Mesendoderm (in vitro differentiated cells): ENCODE data around the gene TEAD3.
"Not testable (repeated sequence)": the region's sequence is repeated elsewhere in the genome, so short reads cannot be mapped to it uniquely, and the experiment has no call there.

Source experiments
- DNase-seq: peaks from one replicate; pipeline ENCODE4 v3.0.0; 2013
- H2AK5ac ChIP-seq: 2 replicates; pipeline ENCODE4 v1.6.1; 2013; ENCODE audit warnings: low read length, inconsistent platforms
- H2BK120ac ChIP-seq: 2 replicates; pipeline ENCODE4 v1.6.1; 2013; ENCODE audit warnings: low read depth, mild to moderate bottlenecking, low read length, moderate library complexity, mixed read lengths
- H2BK15ac ChIP-seq: replicated peaks from 2 replicates; pipeline ENCODE4 v1.6.1; 2013; ENCODE audit warnings: low read depth, mild to moderate bottlenecking, moderate library complexity
- H2BK5ac ChIP-seq: 2 replicates; pipeline ENCODE4 v1.6.1; 2013; ENCODE audit warnings: low read length, inconsistent platforms
- H3K18ac ChIP-seq: 2 replicates; pipeline ENCODE4 v1.6.1; 2013; ENCODE audit warnings: mild to moderate bottlenecking, low read length, mixed read lengths
- H3K23ac ChIP-seq: one replicate; pipeline ENCODE4 v1.6.1; 2013; ENCODE audit warnings: low read length
- H3K27ac ChIP-seq: 2 replicates; pipeline ENCODE4 v1.5.1; 2013; ENCODE audit warnings: low read depth, mild to moderate bottlenecking, inconsistent platforms, low read length, moderate library complexity
- H3K27me3 ChIP-seq: 2 replicates; pipeline ENCODE4 v1.6.1; 2013; ENCODE audit warnings: low read length, control low read depth, mild to moderate bottlenecking, inconsistent platforms; ENCODE audit not compliant: insufficient read depth, poor library complexity
- H3K36me3 ChIP-seq: 2 replicates; pipeline ENCODE4 v1.6.1; 2013; ENCODE audit warnings: low read length, inconsistent platforms; ENCODE audit not compliant: control insufficient read depth, insufficient read depth
- H3K4ac ChIP-seq: one replicate; pipeline ENCODE4 v1.6.1; 2013; ENCODE audit warnings: low read depth, mild to moderate bottlenecking, low read length, moderate library complexity
- H3K4me1 ChIP-seq: 2 replicates; pipeline ENCODE4 v1.6.1; 2013; ENCODE audit warnings: low read depth, low read length, inconsistent platforms; ENCODE audit not compliant: control insufficient read depth
- H3K4me2 ChIP-seq: 2 replicates; pipeline ENCODE4 v1.6.1; 2013; ENCODE audit warnings: low read length
- H3K4me3 ChIP-seq: 2 replicates; pipeline ENCODE4 v1.5.1; 2013; ENCODE audit warnings: mild to moderate bottlenecking, low read length
- H3K56ac ChIP-seq: one replicate; pipeline ENCODE4 v1.6.1; 2013; ENCODE audit warnings: low read length
- H3K79me1 ChIP-seq: 2 replicates; pipeline ENCODE4 v1.6.1; 2013; ENCODE audit warnings: low read length, inconsistent platforms
- H3K79me2 ChIP-seq: 2 replicates; pipeline ENCODE4 v1.6.1; 2013; ENCODE audit warnings: mild to moderate bottlenecking, low read length; ENCODE audit not compliant: control insufficient read depth, insufficient read depth
- H3K9ac ChIP-seq: 2 replicates; pipeline ENCODE4 v1.6.1; 2013; ENCODE audit warnings: low read length, inconsistent platforms
- H4K5ac ChIP-seq: one replicate; pipeline ENCODE4 v1.6.1; 2013; ENCODE audit warnings: low read length
- H4K8ac ChIP-seq: one replicate; pipeline ENCODE4 v1.6.1; 2013; ENCODE audit warnings: low read depth, mild to moderate bottlenecking, control low read depth, low read length, moderate library complexity
- WGBS: extraction: QIAGEN DNeasy Blood & Tissue Kit; methylation state at CpG from one replicate; pipeline ENCODE4 v1.1.7; 2013; ENCODE audit warnings: low lambda C conversion rate, missing lambda C conversion rate; ENCODE audit not compliant: insufficient coverage; ENCODE audit errors: extremely low coverage; 5-methylcytosine and 5-hydroxymethylcytosine counted together

TEAD3 gene

DNA sequence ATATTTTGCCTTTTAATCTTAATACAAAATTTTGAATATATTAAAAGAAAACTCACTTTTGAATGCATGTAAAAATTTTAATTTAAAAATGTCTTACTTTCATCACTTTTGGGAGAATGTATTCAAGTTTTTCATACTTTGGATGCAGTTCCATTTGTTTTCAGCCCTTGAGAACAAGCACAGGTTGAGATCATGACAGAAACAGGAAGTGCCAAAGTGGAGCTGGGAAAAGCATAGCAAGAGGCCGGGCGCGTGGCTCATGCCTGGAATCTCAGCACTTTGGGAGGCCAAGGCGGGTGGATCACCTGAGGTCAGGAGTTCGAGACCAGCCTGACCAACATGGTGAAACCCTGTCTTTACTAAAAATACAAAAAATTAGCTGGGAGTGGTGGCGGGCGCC is 21.1 kb upstream of the TEAD3 start:
- WGBS, result no CpG with 5 or more reads among the region's 7 CpGs
- H3K4ac ChIP-seq, result not testable (repeated sequence)

DNA sequence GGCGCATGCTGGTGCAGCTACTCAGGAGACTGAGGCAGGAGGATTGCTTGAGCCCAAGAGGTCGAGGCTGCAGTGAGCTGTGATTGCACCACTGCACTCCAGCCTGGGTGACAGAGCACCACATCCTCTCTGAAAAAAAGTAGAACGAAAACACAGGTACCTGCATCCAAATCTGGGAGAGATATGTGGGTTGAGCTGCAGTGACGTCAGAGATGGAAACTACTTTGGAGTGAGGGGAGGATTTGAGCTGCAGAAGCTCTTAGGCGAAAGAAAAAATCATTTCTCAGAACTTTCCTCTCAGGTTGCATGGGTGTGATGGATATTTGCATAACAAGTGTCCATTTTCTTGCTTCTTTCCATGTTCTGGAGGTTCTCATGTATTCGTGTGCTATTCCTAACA is 19.8 kb upstream of the TEAD3 start:
- Histone ChIP-seq H4K8ac (no peak overlapping the region), H3K23ac (no peak overlapping the region), H3K27ac (no peak overlapping the region), H2BK15ac (no peak overlapping the region), H2BK120ac (no peak overlapping the region), H4K5ac (no peak overlapping the region), H3K4me3 (no peak overlapping the region), H3K79me1 (no peaks in the 10 kb centered on the region), H3K36me3 (no peaks in the 10 kb centered on the region), H3K79me2 (no peaks in the 10 kb centered on the region), H3K18ac (no peak overlapping the region), H3K4ac (no peak overlapping the region), H3K4me2 (no peak overlapping the region), H2BK5ac (no peak overlapping the region), H3K27me3 (no peaks in the 10 kb centered on the region), H3K56ac (no peak overlapping the region), H2AK5ac (no peak overlapping the region), H3K4me1 (no peaks in the 10 kb centered on the region), H3K9ac (no peak overlapping the region)
- no CpG with 5 or more reads among the region's 6 CpGs for WGBS
- DNase-seq, result no peak

More for the DNA sequence above, 21.1 kb upstream of the TEAD3 start:
- not testable (repeated sequence) for H3K23ac ChIP-seq, H3K4me3 ChIP-seq, H2BK120ac ChIP-seq, H3K27me3 ChIP-seq, H3K9ac ChIP-seq, H3K4me2 ChIP-seq, H3K79me1 ChIP-seq, H2BK5ac ChIP-seq, H3K27ac ChIP-seq, H4K8ac ChIP-seq, H2BK15ac ChIP-seq, H3K36me3 ChIP-seq, DNase-seq, H3K79me2 ChIP-seq, H3K4me1 ChIP-seq, H4K5ac ChIP-seq, H3K56ac ChIP-seq, H2AK5ac ChIP-seq, H3K18ac ChIP-seq

DNA sequence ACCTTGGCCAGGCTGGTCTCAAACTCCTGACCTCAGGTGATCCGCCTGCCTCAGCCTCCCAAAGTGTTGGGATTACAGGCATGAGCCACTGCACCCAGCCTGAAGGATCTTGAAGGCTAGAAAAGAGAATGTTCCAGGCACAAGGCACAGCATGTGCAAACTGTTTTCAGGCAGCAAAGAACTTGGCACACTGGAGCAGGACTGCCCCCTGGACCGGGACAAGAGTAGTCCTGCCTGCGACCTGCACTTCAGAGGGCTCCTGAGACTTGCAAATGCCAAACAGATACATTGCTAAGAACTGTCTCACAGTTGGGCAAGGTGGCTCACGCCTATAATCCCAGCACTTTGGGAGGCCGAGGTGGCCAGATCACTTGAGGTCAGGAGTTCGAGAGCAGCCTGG is 19.1 kb upstream of the TEAD3 start:
- not testable (repeated sequence) for H3K4me2 ChIP-seq, H2BK5ac ChIP-seq, H2AK5ac ChIP-seq, H3K4ac ChIP-seq, H3K18ac ChIP-seq, H3K36me3 ChIP-seq, H4K8ac ChIP-seq, H3K23ac ChIP-seq, H3K27ac ChIP-seq, H4K5ac ChIP-seq, DNase-seq, H3K27me3 ChIP-seq, H3K79me2 ChIP-seq, H3K79me1 ChIP-seq, H3K4me3 ChIP-seq, H2BK120ac ChIP-seq, H2BK15ac ChIP-seq, H3K4me1 ChIP-seq, H3K56ac ChIP-seq, H3K9ac ChIP-seq
- WGBS, result no CpG with 5 or more reads among the region's 6 CpGs

DNA sequence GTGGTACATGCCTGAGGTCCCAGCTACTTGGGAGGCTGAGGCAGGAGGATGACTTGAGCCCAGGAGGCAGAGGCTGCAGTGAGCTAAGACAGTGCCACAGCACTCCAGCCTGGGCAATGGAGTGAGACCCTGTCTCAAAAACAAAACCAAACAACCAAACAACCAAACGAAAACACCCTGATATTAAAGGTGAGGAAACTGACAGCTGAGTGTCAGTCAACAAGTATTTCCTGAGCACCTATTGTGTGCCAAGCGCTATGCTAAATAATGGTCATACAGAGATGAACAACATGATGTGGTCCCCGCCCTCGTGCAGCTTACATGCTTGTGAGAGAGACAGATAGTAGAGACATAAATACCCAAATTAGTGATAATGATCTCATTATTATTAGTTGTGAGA is 17.7 kb upstream of the TEAD3 start:
- H3K4me3 ChIP-seq, result no peak overlapping the region
- no CpG with 5 or more reads among the region's 4 CpGs for WGBS
- no peak overlapping the region for H2BK120ac ChIP-seq
- H3K56ac ChIP-seq, result no peak overlapping the region
- no peaks in the 10 kb centered on the region for H3K36me3 ChIP-seq
- H3K4me2 ChIP-seq, result no peak overlapping the region
- no peak overlapping the region for H2BK5ac ChIP-seq
- H3K4ac ChIP-seq, result no peak overlapping the region
- H2BK15ac ChIP-seq, result no peak overlapping the region
- no peak overlapping the region for H3K18ac ChIP-seq
- no peak overlapping the region for H3K23ac ChIP-seq
- no peak overlapping the region for H4K8ac ChIP-seq
- H3K27ac ChIP-seq, result no peak overlapping the region
- DNase-seq, result no peak
- no peak overlapping the region for H4K5ac ChIP-seq
- no peaks in the 10 kb centered on the region for H3K79me2 ChIP-seq
- peaks cover 3% of the 10 kb centered on the region for H3K4me1 ChIP-seq
- H2AK5ac ChIP-seq, result no peak overlapping the region
- no peak overlapping the region for H3K9ac ChIP-seq
- H3K27me3 ChIP-seq, result no peaks in the 10 kb centered on the region
- no peaks in the 10 kb centered on the region for H3K79me1 ChIP-seq

DNA sequence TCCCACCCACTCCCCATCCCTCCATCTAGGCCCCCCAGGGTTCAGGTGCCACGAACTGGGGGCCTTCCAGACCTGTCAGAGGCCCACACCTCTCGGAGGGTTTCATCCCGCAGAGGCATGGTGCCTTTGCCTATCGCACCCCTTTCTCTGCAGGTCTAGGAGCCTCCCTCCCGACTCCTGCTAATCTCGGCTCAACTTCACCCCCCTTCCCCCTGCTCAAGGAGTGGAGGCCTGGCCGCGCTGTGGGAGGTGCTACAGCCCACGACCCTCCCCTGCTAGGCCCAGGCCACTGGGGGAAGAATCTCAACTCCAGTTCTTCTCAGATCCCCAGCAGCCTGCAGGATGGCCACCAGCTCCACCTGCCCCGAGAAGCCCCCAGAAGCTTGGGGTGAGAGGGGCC is 15.9 kb upstream of the TEAD3 start, which contains the start of gene TULP1:
TULP1 (minus strand) TSS at position 157 of the 400 bp plus-strand sequence; CDS start at position 119, 38 bp downstream.
- Histone ChIP-seq H3K4me1 (peaks cover 3% of the 10 kb centered on the region), H2BK5ac (no peak within 1 kb of the TSS), H3K79me1 (no peaks in the 10 kb centered on the region), H2AK5ac (no peak within 1 kb of the TSS), H2BK15ac (no peak within 1 kb of the TSS), H3K18ac (peak within 1 kb of the TSS; percentile 86), H3K4me2 (peak within 1 kb of the TSS; percentile 44), H3K27me3 (no peaks in the 10 kb centered on the region), H3K36me3 (no peaks in the 10 kb centered on the region), H3K4ac (no peak within 1 kb of the TSS), H3K23ac (no peak within 1 kb of the TSS), H3K4me3 (no peak within 1 kb of the TSS), H3K56ac (peak within 1 kb of the TSS; percentile 79), H3K9ac (peak within 1 kb of the TSS; percentile 59), H2BK120ac (peak within 1 kb of the TSS; percentile 39), H4K5ac (no peak within 1 kb of the TSS), H3K27ac (no peak within 1 kb of the TSS), H4K8ac (peak within 1 kb of the TSS; percentile 87), H3K79me2 (no peaks in the 10 kb centered on the region)
- WGBS, result no CpG with 5 or more reads among the region's 10 CpGs
- no peak for DNase-seq

DNA sequence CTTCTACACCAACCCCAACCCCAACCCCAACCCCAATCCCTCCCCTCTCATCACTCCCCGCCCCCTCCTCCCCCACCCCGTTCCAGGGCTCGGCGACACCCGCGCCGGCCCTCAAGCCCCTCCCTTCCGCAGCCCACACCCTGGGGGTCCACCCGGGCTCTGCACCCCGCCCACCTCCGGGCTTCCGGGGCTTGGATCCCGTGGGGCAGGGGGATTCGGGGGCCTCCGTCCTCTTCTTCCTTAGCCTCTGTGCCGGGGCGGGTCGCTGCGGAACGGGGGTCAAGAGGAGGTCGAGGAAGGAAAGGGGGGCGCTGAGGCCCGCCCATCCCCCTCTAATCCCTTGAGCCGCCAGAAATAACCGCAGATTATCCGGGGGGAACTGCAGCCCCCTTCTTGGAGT is 15.1 kb upstream of the TEAD3 start:
- Histone ChIP-seq H3K79me2 (no peaks in the 10 kb centered on the region), H2BK120ac (peak overlapping the region; percentile 39), H3K79me1 (no peaks in the 10 kb centered on the region), H3K27me3 (no peaks in the 10 kb centered on the region), H3K18ac (peak overlapping the region; percentile 86), H4K8ac (peak overlapping the region; percentile 87), H3K4me1 (peaks cover 3% of the 10 kb centered on the region), H3K23ac (no peak overlapping the region), H2BK5ac (no peak overlapping the region), H3K56ac (peak overlapping the region; percentile 60), H2BK15ac (no peak overlapping the region), H3K27ac (no peak overlapping the region), H3K4me3 (no peak overlapping the region), H2AK5ac (no peak overlapping the region), H3K9ac (peak overlapping the region; percentile 49), H3K4ac (no peak overlapping the region), H3K36me3 (no peaks in the 10 kb centered on the region), H3K4me2 (no peak overlapping the region), H4K5ac (no peak overlapping the region)
- no CpG with 5 or more reads among the region's 26 CpGs for WGBS
- no peak for DNase-seq
